ENCODE results near the gene SPTSSB. TPM values are rescaled to one million over a fixed set of nuclear protein-coding genes. Genes with fewer than 3 reads are reported as not detected.

SPTSSB gene
- total RNA-seq, 2 donors from 2014 or later, result not detected

- Histone ChIP-seq H3K27ac (no peak overlapping the region), H3K4me1 (ENCODE audit: control insufficient read depth in 1 of 2, low read depth in 2 of 2) (no peaks in the 10 kb centered on the region), H3K4me3 (no peak overlapping the region), H3K27me3 (replicated peaks; ENCODE audit: insufficient read depth) (no peaks in the 10 kb centered on the region), H3K9me3 (no peaks in the 10 kb centered on the region), H3K36me3 (no peaks in the 10 kb centered on the region)
- no peak for DNase-seq (ENCODE audit: low spot score)
- no peak for TF ChIP-seq CTCF (IDR thresholded peaks at IDR 0.05)
- no peak for ATAC-seq (ENCODE audit: insufficient number of reproducible peaks, low FRiP score, low read depth)
Measured at GRCh38 chr3:161342629-161343028, 28.7 kb downstream of the SPTSSB start.

- DNase-seq (ENCODE audit: low spot score) (no peak), ATAC-seq (ENCODE audit: insufficient number of reproducible peaks, low FRiP score, low read depth) (no peak)
- H3K27ac ChIP-seq, result no peak overlapping the region
- H3K9me3 ChIP-seq, result no peaks in the 10 kb centered on the region
- no peaks in the 10 kb centered on the region for H3K27me3 ChIP-seq (replicated peaks; ENCODE audit: insufficient read depth)
- TF ChIP-seq CTCF (IDR thresholded peaks at IDR 0.05), result no peak
- H3K36me3 ChIP-seq, result no peaks in the 10 kb centered on the region
- H3K4me3 ChIP-seq, result no peak overlapping the region
- H3K4me1 ChIP-seq (ENCODE audit: control insufficient read depth in 1 of 2, low read depth in 2 of 2), result no peaks in the 10 kb centered on the region
Measured at GRCh38 chr3:161339517-161340500, 31.5 kb downstream of the SPTSSB start.

GRCh38 chr3:161337311-161337710 lies 34.0 kb downstream of the SPTSSB start:
- no peaks in the 10 kb centered on the region for H3K4me1 ChIP-seq (ENCODE audit: control insufficient read depth in 1 of 2, low read depth in 2 of 2)
- no peak overlapping the region for H3K27ac ChIP-seq
- no peak for DNase-seq (ENCODE audit: low spot score)
- no peaks in the 10 kb centered on the region for H3K36me3 ChIP-seq
- no peak for ATAC-seq (ENCODE audit: insufficient number of reproducible peaks, low FRiP score, low read depth)
- TF ChIP-seq CTCF (IDR thresholded peaks at IDR 0.05), result no peak
- H3K9me3 ChIP-seq, result no peaks in the 10 kb centered on the region
- H3K4me3 ChIP-seq, result no peak overlapping the region
- H3K27me3 ChIP-seq (replicated peaks; ENCODE audit: insufficient read depth), result no peaks in the 10 kb centered on the region

GRCh38 chr3:161336661-161337060 lies 34.7 kb downstream of the SPTSSB start:
- Histone ChIP-seq H3K4me1 (ENCODE audit: control insufficient read depth in 1 of 2, low read depth in 2 of 2) (no peaks in the 10 kb centered on the region), H3K4me3 (no peak overlapping the region), H3K27me3 (replicated peaks; ENCODE audit: insufficient read depth) (no peaks in the 10 kb centered on the region), H3K36me3 (no peaks in the 10 kb centered on the region), H3K27ac (no peak overlapping the region), H3K9me3 (no peaks in the 10 kb centered on the region)
- ATAC-seq (ENCODE audit: insufficient number of reproducible peaks, low FRiP score, low read depth), result no peak
- no peak for TF ChIP-seq CTCF (IDR thresholded peaks at IDR 0.05)
- DNase-seq (ENCODE audit: low spot score), result no peak

- Histone ChIP-seq H3K36me3 (no peaks in the 10 kb centered on the region), H3K4me1 (ENCODE audit: control insufficient read depth in 1 of 2, low read depth in 2 of 2) (no peaks in the 10 kb centered on the region), H3K27me3 (replicated peaks; ENCODE audit: insufficient read depth) (no peaks in the 10 kb centered on the region), H3K9me3 (no peaks in the 10 kb centered on the region), H3K27ac (no peak overlapping the region), H3K4me3 (no peak overlapping the region)
- DNase-seq (ENCODE audit: low spot score) (no peak), ATAC-seq (ENCODE audit: insufficient number of reproducible peaks, low FRiP score, low read depth) (no peak)
- TF ChIP-seq CTCF (IDR thresholded peaks at IDR 0.05), result no peak
Measured at GRCh38 chr3:161333696-161334095, 37.6 kb downstream of the SPTSSB start.

All from thoracic aorta (tissue), 2 donors.